Activated CD4-positive, CD25-positive, alpha-beta regulatory T cell (primary cell): ENCODE results near the gene SLC25A45.
"Not testable (repeated sequence)": the region's sequence is repeated elsewhere in the genome, so short reads cannot be mapped to it uniquely, and the experiment has no call there.

ENCODE experiments used
- DNase-seq, 4 experiments: peaks; one replicate each; lab custom pipeline; 2025; lab: John Stamatoyannopoulos, UW

Gene SLC25A45

DNA sequence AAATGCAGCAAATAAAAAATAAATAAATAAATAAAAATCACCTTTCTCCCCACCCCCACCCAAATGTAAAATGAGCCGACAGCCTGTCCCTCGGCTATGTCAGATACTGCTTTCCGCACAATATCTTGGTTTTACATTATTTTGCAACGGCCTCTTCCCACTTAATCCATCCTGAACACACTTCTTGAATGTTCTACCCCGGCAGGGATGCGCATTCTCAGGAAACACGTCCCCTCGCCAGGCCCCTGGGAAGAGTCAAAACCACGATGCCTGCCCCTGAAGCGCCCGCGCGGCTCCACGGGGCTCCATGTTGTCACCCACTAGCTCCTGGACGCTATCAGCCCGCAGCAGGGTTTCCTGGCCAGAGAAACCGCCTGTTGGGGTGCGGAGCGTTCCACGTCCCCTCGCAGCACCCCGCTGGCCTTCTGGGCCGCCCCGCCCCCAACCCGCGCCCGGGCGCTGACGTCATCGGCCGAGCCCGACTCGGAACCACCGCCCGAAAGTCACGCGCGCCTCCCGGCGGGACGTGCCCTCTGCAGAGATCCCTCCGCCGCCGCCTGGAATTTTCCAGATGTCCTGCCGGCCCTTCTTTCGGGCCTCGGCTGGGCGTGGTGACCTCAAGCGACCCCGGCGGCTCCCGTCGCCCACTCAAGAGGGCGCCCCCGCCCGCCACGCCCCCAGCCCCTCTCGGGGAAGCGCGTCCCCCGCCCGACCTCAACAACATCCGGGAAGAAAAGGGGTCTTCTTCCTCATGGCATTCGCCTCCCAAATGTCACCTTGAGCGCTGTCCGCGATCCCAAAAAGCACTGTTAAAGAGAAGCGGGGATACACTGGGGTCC lies 39.6 kb upstream of the SLC25A45 start:
- DNase-seq: peak; percentile 82 to 88 (median 86)

DNA sequence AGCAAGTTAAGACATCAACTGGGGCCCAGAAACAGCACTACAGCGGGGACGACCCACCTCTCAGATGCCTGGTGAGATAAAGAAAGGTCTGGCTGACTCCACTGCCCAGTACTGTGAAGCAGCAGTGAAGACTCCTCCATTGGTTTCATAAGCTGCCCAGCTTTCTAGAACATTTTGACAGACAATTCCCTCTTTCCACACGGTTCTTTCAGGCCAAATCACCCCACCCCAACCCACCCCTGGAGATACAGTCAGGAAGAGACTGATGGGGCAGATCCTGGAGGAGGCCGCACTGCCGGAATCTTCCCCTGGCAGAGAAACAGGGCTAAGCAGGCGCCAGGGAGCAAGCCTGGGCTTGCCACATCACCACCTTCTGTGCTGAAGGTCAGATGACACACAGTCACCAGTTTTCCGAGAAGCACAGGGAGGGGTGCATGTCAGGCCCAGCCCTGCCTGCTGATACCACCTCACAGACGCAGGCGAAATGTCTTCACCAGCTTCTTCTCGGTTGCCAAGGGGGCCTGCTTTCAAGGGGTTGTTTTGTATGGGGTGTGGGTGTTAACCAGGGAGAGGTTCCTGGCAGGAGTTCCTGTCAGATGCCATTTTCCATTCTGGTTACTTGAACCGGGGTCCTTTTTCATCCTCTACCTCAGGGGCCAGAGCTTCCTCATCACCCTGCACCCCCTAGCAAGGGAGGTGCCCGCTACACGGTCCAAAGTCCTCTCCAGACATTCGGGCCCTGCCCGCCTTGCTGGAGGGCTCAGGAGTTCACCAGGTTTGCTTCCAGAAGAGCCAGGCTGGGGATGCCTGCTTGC lies 38.7 kb upstream of the SLC25A45 start:
- peak; percentile 63 to 83 (median 73) for DNase-seq

- DNase-seq: no peak
These were observed 38.1 kb upstream of the SLC25A45 start for GRCh38 chr11:65420506-65420905.

GRCh38 chr11:65419772-65420481 lies 37.5 kb upstream of the SLC25A45 start:
- peak in 2 of 4 experiments; percentile 19 to 25 for DNase-seq

DNA sequence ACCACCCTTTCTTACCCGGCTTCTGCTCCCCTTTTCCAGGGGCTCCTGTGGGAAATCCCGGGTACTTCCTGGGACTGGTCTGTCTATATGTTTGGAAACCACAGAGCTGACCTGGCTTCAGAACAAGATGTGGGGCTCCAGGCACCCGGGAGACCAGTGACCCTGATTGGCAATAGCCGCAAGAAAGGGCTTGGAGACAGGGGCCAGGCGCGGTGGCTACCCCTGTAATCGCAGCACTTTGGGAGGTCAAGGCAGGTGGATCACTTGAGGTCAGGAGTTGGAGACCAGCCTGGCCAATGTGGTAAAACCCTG lies 37.0 kb upstream of the SLC25A45 start:
- DNase-seq: no peak

- DNase-seq: peak; percentile 64 to 77 (median 72)
These were observed 36.4 kb upstream of the SLC25A45 start for GRCh38 chr11:65418681-65419459.

DNA sequence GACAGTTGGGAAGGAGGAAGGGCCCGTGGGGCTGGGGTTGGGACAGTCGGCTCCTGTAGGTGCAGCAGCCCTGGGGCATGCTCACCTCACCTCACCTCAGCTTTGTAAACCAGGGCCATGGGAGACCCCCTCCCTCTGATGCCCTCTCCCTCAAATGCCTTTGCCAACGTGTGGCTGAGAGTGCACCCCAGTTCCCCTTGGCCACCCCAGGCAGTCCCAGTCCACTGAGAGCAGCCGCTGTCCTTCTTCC lies 35.9 kb upstream of the SLC25A45 start:
- no peak for DNase-seq

GRCh38 chr11:65417702-65418430 lies 35.4 kb upstream of the SLC25A45 start:
- DNase-seq: no peak

- DNase-seq: no peak
These were observed 34.6 kb upstream of the SLC25A45 start for GRCh38 chr11:65416841-65417701.

- peak; percentile 85 to 90 (median 88) for DNase-seq
These were observed 33.9 kb upstream of the SLC25A45 start for GRCh38 chr11:65416341-65416824.

GRCh38 chr11:65415499-65416340 lies 33.3 kb upstream of the SLC25A45 start:
- no peak for DNase-seq

DNA sequence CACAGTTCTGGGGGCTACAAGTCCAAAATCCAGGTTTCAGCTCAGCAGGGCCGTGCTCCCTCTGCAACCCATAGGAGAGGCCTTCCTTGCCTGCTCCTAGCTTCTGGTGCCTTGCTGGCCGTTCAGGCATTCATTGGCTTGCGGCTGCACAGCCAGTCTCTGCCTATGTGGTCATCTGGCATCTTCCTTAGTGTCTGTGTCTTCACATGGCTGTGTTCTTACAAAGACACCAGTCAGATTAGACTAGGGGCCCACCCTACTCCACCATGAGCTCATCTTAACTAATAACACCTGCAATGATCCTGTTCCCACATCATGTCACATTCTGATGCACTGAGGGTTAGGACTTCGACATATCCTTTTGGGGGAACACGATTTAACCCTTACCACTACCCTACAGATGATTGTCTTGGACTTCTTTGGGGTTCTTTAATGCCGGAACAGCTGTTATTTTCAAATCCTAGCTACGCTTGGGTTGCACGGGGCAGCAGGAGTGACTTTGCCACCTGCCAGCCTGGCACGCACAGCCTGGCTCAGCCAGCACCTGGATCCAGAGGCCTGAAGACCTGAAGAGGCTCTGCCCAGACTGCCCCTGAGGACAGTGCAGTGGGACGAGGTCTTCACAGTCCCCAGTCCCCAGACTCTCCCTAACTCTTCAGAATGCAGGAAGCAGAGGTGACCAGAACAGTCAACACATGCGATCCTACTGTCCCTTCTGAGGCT lies 32.5 kb upstream of the SLC25A45 start:
- DNase-seq: no peak

DNA sequence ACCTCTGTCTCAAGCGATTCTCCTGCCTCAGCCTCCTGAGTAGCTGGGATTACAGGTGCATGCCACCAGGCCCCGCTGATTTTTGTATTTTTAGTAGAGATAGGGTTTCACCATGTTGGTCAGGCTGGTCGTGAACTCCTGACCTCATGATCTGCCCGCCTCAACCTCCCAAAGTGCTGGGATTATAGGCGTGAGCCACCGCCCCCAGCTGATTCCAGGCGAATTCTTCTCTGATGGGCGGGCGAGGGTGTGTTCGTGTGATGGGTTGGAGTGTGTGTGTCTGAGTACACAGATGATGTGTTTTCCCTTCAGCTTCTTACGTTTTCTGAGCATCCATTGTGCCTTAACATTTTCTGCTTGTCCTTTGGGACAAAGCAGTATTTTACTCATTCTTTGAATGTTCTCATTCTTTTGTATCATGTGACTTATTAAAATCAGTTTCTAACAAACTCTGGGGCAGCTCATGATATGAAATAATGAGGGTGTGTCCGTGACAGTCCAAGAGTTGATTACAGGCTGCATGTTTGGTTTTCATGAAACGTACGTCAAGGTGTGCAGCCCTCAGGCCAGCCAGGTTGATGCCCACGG lies 30.7 kb upstream of the SLC25A45 start:
- not testable (repeated sequence) for DNase-seq

DNA sequence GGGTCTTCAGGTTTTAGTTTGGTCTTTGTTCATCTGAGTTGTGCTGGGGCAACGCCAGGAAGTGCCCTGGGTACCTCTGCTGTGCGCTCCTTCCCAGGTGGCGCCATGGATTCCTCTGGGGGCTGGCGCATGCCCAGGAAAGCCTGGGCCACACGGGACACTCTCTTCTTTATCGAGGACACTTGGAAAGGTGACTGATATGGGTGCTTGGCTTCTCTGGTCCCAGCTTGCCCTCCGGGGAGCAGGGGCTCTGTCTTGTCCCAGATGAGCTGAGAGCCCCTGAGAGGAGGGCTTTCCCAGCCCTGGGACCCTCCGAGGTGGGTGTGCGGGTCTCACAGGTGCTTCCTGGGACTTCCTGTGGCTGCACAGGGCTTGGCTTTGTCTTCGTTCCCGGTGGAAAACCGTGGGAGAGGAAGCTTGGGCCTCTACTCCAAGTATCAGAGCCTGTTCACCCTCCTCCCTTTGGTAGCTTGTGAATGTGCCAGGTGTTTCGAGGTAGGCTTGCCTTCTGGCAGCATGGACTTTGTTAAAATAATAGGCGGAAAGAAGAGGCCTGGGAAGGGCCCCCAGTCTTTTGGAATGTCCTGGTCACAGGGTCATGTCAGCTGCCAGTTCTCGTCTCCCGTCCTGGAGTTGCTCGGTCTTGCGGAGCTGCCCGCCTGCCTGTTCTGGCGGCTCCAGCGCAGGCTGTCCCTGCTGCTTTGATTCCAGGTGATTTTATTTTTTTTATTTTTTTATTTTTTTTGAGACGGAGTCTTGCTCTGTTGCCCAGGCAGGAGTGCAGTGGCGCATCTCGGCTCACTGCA lies 30.0 kb upstream of the SLC25A45 start:
- no peak for DNase-seq

DNA sequence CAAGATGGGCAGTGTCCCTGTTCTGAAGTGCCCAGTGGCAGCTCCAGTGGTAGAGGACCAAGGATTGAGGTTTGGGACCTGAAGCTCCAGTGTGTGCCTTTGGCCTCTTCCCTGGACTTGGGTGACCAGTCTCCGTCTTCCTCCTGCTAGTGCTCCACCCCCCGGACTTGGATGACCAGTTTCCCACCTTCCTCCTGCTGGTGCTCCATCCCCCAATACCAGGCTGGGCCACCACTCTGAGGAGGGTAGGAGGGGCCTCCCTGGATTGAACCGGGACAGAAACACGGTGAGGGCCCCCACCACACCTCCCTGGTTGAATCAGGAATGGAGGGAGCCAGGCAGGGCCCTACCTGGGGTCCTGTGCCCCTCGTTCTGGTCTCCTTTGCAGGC lies 29.2 kb upstream of the SLC25A45 start:
- DNase-seq: no peak

DNA sequence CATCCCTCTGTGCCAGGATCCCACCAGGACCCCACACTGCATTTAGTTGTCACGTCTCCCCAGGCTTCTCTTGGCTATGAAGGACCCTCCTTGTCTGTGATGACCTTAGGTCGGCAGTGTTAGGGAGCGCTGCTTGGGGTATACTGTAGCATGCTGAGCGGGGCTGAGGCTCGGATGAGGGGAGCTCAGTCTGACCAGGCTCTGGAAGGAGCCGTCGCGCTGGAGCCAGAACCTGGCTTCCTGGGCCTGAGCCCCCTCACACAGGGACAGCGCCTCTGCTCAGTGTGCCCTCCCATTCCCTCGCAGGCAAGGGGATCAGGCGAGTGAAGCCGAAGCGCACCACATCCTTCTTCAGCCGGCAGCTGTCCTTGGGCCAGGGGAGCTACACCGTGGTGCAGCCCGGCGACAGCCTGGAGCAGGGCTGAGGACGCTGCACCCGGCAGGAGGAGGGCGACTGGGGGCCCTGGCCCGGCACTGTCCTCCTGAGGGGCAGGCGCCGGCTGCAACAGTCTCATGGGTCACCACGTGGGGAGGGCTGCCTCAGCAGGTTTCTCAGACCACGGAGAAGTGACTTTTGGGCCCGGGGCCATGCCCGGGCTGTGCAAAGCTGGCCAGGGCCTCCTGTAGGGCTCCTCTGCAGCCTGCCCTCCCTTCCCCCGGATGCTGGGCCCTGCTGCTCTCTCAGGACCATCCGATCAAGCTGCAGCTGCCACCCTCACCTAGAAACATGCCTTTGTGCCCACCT lies 28.7 kb upstream of the SLC25A45 start:
- DNase-seq: no peak
